ENCODE data around the gene FRMD4B.

The FRMD4B gene

DNA sequence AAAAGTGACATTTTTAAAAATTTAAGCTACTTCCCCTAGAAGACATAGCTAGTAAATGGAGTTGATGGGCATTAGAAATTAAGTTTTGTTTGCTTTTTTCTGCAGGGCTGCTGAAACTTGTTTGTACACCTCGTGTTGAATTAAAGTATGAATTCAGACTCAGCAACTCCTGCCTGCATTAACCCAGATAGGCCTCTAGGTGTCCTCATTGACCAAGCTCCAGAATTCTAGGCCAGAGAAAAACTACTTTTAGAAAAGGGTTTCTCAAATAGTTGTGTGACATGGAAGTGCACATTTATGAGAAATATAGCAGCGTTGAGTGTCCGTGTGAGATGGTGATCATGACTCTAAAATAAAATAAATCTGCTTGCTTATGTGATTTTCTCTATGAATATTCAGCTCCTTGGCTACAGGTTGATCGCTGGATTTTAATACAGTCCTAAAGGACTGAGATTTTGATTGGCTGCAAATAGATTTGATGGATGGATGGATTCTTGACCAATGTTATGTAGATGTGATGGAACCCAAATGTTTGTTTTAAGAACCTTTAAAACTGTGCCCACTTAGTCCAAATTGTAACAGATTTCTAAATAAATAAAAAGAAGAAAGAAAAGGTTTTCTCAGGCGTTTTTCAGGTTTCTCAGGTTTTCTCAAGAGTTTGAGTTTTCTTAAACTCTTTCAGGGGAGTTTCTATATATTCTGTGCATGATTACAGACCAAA, 224.1 kb downstream of the FRMD4B start:
- Histone ChIP-seq H3K4me3 (ENCODE audit: low read depth in 1 of 5, low read length in 5 of 5) (no peak overlapping the region), H3K27ac (ENCODE audit: low read depth, low read length) (no peak overlapping the region), H3K36me3 (ENCODE audit: control insufficient read depth in 5 of 5, insufficient read depth in 5 of 5, low read length in 5 of 5) (no peaks in the 10 kb centered on the region), H3K4me1 (ENCODE audit: control insufficient read depth in 5 of 5, insufficient read depth in 5 of 5, low read length in 5 of 5) (no peaks in the 10 kb centered on the region), H3K9me3 (ENCODE audit: control insufficient read depth in 5 of 5, low read length in 5 of 5) (no peaks in the 10 kb centered on the region), H3K9ac (ENCODE audit: low read length in 5 of 5) (no peak overlapping the region), H3K27me3 (ENCODE audit: control insufficient read depth in 5 of 5, insufficient read depth in 4 of 5, low read length in 5 of 5) (no peaks in the 10 kb centered on the region)

DNA sequence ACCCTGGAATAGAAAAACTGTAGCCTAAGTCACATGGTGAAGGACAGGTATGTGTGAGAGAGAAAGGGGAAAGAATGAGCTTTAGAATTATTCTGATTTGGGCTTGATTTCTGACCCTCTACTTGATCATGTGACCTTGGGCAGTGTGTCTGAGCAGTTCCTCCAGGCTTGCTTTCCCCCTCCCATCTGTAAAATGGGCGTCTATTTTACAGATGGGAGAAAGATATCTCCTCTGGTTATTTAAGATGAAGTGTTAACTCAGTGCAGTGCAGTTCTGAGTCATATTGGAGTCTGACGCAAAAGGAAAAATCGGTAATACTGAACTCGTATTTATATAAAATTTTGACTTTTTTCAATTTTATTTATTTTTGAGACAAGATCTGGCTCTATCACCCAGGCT, 225.4 kb downstream of the FRMD4B start:
- H3K27ac ChIP-seq (ENCODE audit: low read depth, low read length) = no peak overlapping the region
- no peaks in the 10 kb centered on the region for H3K4me1 ChIP-seq (ENCODE audit: control insufficient read depth in 5 of 5, insufficient read depth in 5 of 5, low read length in 5 of 5)
- no peak overlapping the region for H3K9ac ChIP-seq (ENCODE audit: low read length in 5 of 5)
- H3K9me3 ChIP-seq (ENCODE audit: control insufficient read depth in 5 of 5, low read length in 5 of 5) = no peaks in the 10 kb centered on the region
- no peaks in the 10 kb centered on the region for H3K27me3 ChIP-seq (ENCODE audit: control insufficient read depth in 5 of 5, insufficient read depth in 4 of 5, low read length in 5 of 5)
- H3K36me3 ChIP-seq (ENCODE audit: control insufficient read depth in 5 of 5, insufficient read depth in 5 of 5, low read length in 5 of 5) = no peaks in the 10 kb centered on the region
- H3K4me3 ChIP-seq (ENCODE audit: low read depth in 1 of 5, low read length in 5 of 5) = no peak overlapping the region

- H3K27me3 ChIP-seq (ENCODE audit: control insufficient read depth in 5 of 5, insufficient read depth in 4 of 5, low read length in 5 of 5) = no peaks in the 10 kb centered on the region
Measured at GRCh38 chr3:69160107-69160506, 225.8 kb downstream of the FRMD4B start.

DNA sequence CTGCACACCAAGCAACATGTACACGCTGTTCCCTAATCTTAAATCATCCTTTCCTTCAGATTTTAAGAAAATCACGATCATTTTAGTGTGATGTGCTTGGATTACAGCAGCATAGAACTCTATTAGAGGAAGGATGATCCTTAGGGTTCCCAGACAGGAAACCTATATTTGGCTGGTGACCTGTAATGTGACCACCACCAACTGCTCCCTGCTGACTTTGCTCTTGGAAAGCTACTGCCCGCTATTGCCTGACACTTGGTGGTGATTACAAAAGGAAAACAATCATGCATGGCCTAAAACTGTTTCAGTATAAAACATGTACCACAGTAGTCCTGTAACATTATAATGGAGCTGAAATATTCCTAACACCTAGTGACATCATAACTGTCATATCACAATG, 236.3 kb downstream of the FRMD4B start:
- H3K4me1 ChIP-seq (ENCODE audit: control insufficient read depth in 5 of 5, insufficient read depth in 5 of 5, low read length in 5 of 5) = no peaks in the 10 kb centered on the region
- H3K27me3 ChIP-seq (ENCODE audit: control insufficient read depth in 5 of 5, insufficient read depth in 4 of 5, low read length in 5 of 5) = no peaks in the 10 kb centered on the region
- H3K9me3 ChIP-seq (ENCODE audit: control insufficient read depth in 5 of 5, low read length in 5 of 5) = no peaks in the 10 kb centered on the region
- no peak overlapping the region for H3K4me3 ChIP-seq (ENCODE audit: low read depth in 1 of 5, low read length in 5 of 5)
- no peak overlapping the region for H3K27ac ChIP-seq (ENCODE audit: low read depth, low read length)
- H3K9ac ChIP-seq (ENCODE audit: low read length in 5 of 5) = no peak overlapping the region
- no peaks in the 10 kb centered on the region for H3K36me3 ChIP-seq (ENCODE audit: control insufficient read depth in 5 of 5, insufficient read depth in 5 of 5, low read length in 5 of 5)

More at GRCh38 chr3:69160107-69160506, 225.8 kb downstream of the FRMD4B start:
- Histone ChIP-seq H3K9ac (ENCODE audit: low read length in 5 of 5) (no peak overlapping the region), H3K36me3 (ENCODE audit: control insufficient read depth in 5 of 5, insufficient read depth in 5 of 5, low read length in 5 of 5) (no peaks in the 10 kb centered on the region), H3K9me3 (ENCODE audit: control insufficient read depth in 5 of 5, low read length in 5 of 5) (no peaks in the 10 kb centered on the region), H3K27ac (ENCODE audit: low read depth, low read length) (no peak overlapping the region), H3K4me3 (ENCODE audit: low read depth in 1 of 5, low read length in 5 of 5) (no peak overlapping the region), H3K4me1 (ENCODE audit: control insufficient read depth in 5 of 5, insufficient read depth in 5 of 5, low read length in 5 of 5) (no peaks in the 10 kb centered on the region)

GRCh38 chr3:69145688-69146087, 240.2 kb downstream of the FRMD4B start:
- no peaks in the 10 kb centered on the region for H3K9me3 ChIP-seq (ENCODE audit: control insufficient read depth in 5 of 5, low read length in 5 of 5)
- no peak overlapping the region for H3K9ac ChIP-seq (ENCODE audit: low read length in 5 of 5)
- H3K27ac ChIP-seq (ENCODE audit: low read depth, low read length) = no peak overlapping the region
- no peak overlapping the region for H3K4me3 ChIP-seq (ENCODE audit: low read depth in 1 of 5, low read length in 5 of 5)
- H3K36me3 ChIP-seq (ENCODE audit: control insufficient read depth in 5 of 5, insufficient read depth in 5 of 5, low read length in 5 of 5) = no peaks in the 10 kb centered on the region
- H3K4me1 ChIP-seq (ENCODE audit: control insufficient read depth in 5 of 5, insufficient read depth in 5 of 5, low read length in 5 of 5) = no peaks in the 10 kb centered on the region
- no peaks in the 10 kb centered on the region for H3K27me3 ChIP-seq (ENCODE audit: control insufficient read depth in 5 of 5, insufficient read depth in 4 of 5, low read length in 5 of 5)

GRCh38 chr3:69144631-69145245, 241.2 kb downstream of the FRMD4B start:
- Histone ChIP-seq H3K4me1 (ENCODE audit: control insufficient read depth in 5 of 5, insufficient read depth in 5 of 5, low read length in 5 of 5) (no peaks in the 10 kb centered on the region), H3K4me3 (ENCODE audit: low read depth in 1 of 5, low read length in 5 of 5) (no peak overlapping the region), H3K27ac (ENCODE audit: low read depth, low read length) (no peak overlapping the region), H3K36me3 (ENCODE audit: control insufficient read depth in 5 of 5, insufficient read depth in 5 of 5, low read length in 5 of 5) (no peaks in the 10 kb centered on the region), H3K9ac (ENCODE audit: low read length in 5 of 5) (no peak overlapping the region), H3K9me3 (ENCODE audit: control insufficient read depth in 5 of 5, low read length in 5 of 5) (no peaks in the 10 kb centered on the region), H3K27me3 (ENCODE audit: control insufficient read depth in 5 of 5, insufficient read depth in 4 of 5, low read length in 5 of 5) (no peaks in the 10 kb centered on the region)

DNA sequence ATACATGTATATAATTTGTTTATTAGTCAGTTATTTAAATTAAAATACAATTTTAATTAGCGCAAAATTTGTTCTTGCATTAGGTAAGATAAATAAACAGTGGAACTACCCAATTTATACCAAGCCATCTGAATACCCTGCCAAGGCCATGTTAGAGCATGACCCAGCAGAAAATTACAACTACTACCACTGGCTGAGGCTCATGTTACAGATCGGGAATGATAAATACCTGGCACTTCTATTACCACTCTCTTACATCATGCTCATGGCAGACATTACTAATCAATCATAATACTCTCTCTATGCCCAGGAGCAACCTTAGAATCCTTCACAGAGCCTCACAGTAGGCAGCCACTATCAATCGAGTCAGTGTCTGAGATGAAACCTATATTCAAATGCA, 242.3 kb downstream of the FRMD4B start:
- no peaks in the 10 kb centered on the region for H3K4me1 ChIP-seq (ENCODE audit: control insufficient read depth in 5 of 5, insufficient read depth in 5 of 5, low read length in 5 of 5)
- no peaks in the 10 kb centered on the region for H3K27me3 ChIP-seq (ENCODE audit: control insufficient read depth in 5 of 5, insufficient read depth in 4 of 5, low read length in 5 of 5)
- H3K36me3 ChIP-seq (ENCODE audit: control insufficient read depth in 5 of 5, insufficient read depth in 5 of 5, low read length in 5 of 5) = no peaks in the 10 kb centered on the region
- no peak overlapping the region for H3K9ac ChIP-seq (ENCODE audit: low read length in 5 of 5)
- H3K27ac ChIP-seq (ENCODE audit: low read depth, low read length) = no peak overlapping the region
- no peaks in the 10 kb centered on the region for H3K9me3 ChIP-seq (ENCODE audit: control insufficient read depth in 5 of 5, low read length in 5 of 5)
- no peak overlapping the region for H3K4me3 ChIP-seq (ENCODE audit: low read depth in 1 of 5, low read length in 5 of 5)

GRCh38 chr3:69142797-69143454, 243.0 kb downstream of the FRMD4B start:
- Histone ChIP-seq H3K4me1 (ENCODE audit: control insufficient read depth in 5 of 5, insufficient read depth in 5 of 5, low read length in 5 of 5) (no peaks in the 10 kb centered on the region), H3K4me3 (ENCODE audit: low read depth in 1 of 5, low read length in 5 of 5) (no peak overlapping the region), H3K9me3 (ENCODE audit: control insufficient read depth in 5 of 5, low read length in 5 of 5) (no peaks in the 10 kb centered on the region), H3K36me3 (ENCODE audit: control insufficient read depth in 5 of 5, insufficient read depth in 5 of 5, low read length in 5 of 5) (no peaks in the 10 kb centered on the region), H3K27me3 (ENCODE audit: control insufficient read depth in 5 of 5, insufficient read depth in 4 of 5, low read length in 5 of 5) (no peaks in the 10 kb centered on the region), H3K27ac (ENCODE audit: low read depth, low read length) (no peak overlapping the region), H3K9ac (ENCODE audit: low read length in 5 of 5) (no peak overlapping the region)

DNA sequence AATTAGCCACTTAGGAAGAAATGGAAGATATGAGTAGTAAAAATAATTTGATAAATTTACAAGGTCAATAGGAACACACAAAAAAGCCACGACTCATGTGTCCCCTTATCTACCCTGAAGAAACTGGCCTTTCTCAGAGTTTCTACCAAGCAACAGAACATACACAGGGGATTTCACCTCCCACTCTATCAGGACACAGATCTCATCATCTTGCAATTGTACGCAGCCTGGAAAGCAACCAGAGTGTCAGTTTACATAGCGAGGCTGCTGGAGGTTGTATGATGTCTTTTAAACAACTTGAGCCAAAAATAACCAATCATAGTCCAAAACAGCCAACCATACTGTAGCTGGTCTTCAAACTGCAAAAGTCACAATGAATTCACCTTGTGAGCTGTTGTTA, 243.8 kb downstream of the FRMD4B start:
- Histone ChIP-seq H3K27me3 (ENCODE audit: control insufficient read depth in 5 of 5, insufficient read depth in 4 of 5, low read length in 5 of 5) (no peaks in the 10 kb centered on the region), H3K9ac (ENCODE audit: low read length in 5 of 5) (no peak overlapping the region), H3K4me1 (ENCODE audit: control insufficient read depth in 5 of 5, insufficient read depth in 5 of 5, low read length in 5 of 5) (no peaks in the 10 kb centered on the region), H3K36me3 (ENCODE audit: control insufficient read depth in 5 of 5, insufficient read depth in 5 of 5, low read length in 5 of 5) (no peaks in the 10 kb centered on the region), H3K9me3 (ENCODE audit: control insufficient read depth in 5 of 5, low read length in 5 of 5) (no peaks in the 10 kb centered on the region), H3K4me3 (ENCODE audit: low read depth in 1 of 5, low read length in 5 of 5) (no peak overlapping the region), H3K27ac (ENCODE audit: low read depth, low read length) (no peak overlapping the region)

DNA sequence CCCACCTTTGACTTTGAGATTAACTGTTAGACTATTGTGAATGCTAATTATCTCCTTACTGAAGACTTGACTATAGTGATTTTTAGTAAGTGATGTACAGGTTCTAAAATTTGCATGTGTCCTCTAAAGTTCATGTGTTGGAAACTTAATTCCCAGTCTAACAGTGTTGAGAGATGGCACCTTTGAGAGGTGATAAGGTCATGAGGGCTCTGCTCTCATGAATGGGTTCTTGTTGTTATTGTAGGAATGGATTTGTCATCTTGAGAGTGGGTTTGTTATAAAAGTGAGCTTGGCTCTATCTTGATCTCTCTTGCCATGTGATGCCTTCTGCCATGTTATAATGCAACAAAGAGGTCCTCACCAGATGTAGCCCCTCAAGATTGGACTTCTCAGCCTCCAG, 244.6 kb downstream of the FRMD4B start:
- Histone ChIP-seq H3K36me3 (ENCODE audit: control insufficient read depth in 5 of 5, insufficient read depth in 5 of 5, low read length in 5 of 5) (no peaks in the 10 kb centered on the region), H3K27me3 (ENCODE audit: control insufficient read depth in 5 of 5, insufficient read depth in 4 of 5, low read length in 5 of 5) (no peaks in the 10 kb centered on the region), H3K4me1 (ENCODE audit: control insufficient read depth in 5 of 5, insufficient read depth in 5 of 5, low read length in 5 of 5) (no peaks in the 10 kb centered on the region), H3K27ac (ENCODE audit: low read depth, low read length) (no peak overlapping the region), H3K9me3 (ENCODE audit: control insufficient read depth in 5 of 5, low read length in 5 of 5) (no peaks in the 10 kb centered on the region), H3K4me3 (ENCODE audit: low read depth in 1 of 5, low read length in 5 of 5) (no peak overlapping the region), H3K9ac (ENCODE audit: low read length in 5 of 5) (no peak overlapping the region)
